Measurements from ENCODE around the gene RBM6.

DNA sequence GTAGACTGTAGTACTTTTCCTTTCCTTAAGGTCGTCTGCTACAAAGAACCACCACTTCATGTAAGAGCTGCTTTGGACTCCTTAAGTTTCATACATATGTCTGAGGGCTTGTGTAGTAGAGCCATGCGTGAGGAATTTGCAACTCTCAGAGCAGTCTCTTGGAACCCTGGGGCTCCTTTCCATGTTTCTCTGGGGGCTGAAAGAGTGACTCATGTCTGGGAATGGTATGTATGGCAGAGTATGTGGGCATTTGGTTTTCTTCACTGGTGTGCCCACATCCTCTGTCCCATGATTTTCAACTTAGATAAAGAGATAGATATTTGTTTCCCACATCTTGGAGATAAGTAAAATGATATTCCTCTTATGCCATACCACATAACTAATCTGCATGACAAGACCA is 128.2 kb downstream of the RBM6 start:
- no peak for TF ChIP-seq POLR2A (IDR thresholded peaks at IDR 0.05; ENCODE audit: low read depth, low read length)
- TF ChIP-seq, protein P1, sequence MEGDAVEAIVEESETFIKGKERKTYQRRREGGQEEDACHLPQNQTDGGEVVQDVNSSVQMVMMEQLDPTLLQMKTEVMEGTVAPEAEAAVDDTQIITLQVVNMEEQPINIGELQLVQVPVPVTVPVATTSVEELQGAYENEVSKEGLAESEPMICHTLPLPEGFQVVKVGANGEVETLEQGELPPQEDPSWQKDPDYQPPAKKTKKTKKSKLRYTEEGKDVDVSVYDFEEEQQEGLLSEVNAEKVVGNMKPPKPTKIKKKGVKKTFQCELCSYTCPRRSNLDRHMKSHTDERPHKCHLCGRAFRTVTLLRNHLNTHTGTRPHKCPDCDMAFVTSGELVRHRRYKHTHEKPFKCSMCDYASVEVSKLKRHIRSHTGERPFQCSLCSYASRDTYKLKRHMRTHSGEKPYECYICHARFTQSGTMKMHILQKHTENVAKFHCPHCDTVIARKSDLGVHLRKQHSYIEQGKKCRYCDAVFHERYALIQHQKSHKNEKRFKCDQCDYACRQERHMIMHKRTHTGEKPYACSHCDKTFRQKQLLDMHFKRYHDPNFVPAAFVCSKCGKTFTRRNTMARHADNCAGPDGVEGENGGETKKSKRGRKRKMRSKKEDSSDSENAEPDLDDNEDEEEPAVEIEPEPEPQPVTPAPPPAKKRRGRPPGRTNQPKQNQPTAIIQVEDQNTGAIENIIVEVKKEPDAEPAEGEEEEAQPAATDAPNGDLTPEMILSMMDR (conservative IDR thresholded peaks at IDR 0.05; ENCODE audit: low read depth, low read length), result no peak
- TF ChIP-seq MXI1 (IDR thresholded peaks at IDR 0.05; ENCODE audit: borderline replicate concordance, low read depth, low read length), result no peak
- TF ChIP-seq RFX5 (IDR thresholded peaks at IDR 0.05; ENCODE audit: low read depth, low read length), result no peak
- TF ChIP-seq CEBPB (IDR thresholded peaks at IDR 0.05; ENCODE audit: low read depth, low read length), result no peak
- TF ChIP-seq MAFK (IDR thresholded peaks at IDR 0.05; ENCODE audit: low read depth, low read length), result no peak
- TF ChIP-seq, protein P2, sequence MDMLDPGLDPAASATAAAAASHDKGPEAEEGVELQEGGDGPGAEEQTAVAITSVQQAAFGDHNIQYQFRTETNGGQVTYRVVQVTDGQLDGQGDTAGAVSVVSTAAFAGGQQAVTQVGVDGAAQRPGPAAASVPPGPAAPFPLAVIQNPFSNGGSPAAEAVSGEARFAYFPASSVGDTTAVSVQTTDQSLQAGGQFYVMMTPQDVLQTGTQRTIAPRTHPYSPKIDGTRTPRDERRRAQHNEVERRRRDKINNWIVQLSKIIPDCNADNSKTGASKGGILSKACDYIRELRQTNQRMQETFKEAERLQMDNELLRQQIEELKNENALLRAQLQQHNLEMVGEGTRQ (IDR thresholded peaks at IDR 0.05; ENCODE audit: low read depth, low read length), result no peak
